Measurements from ENCODE around the gene CIRBP.

- TF ChIP-seq SP1 (IDR thresholded peaks at IDR 0.05): no peak
- TF ChIP-seq FOXM1 (IDR thresholded peaks at IDR 0.05; ENCODE audit: borderline replicate concordance): no peak
- TF ChIP-seq FOXA1 (IDR thresholded peaks at IDR 0.05): no peak
- TF ChIP-seq TARDBP (IDR thresholded peaks at IDR 0.05): no peak
- no peak for TF ChIP-seq SUZ12 (IDR thresholded peaks at IDR 0.05)
- TF ChIP-seq BHLHE40 (IDR thresholded peaks at IDR 0.05; ENCODE audit: borderline replicate concordance): no peak
- TF ChIP-seq HDGF (IDR thresholded peaks at IDR 0.05; ENCODE audit: borderline replicate concordance): no peak
- no peak for TF ChIP-seq NFRKB (IDR thresholded peaks at IDR 0.05)
- TF ChIP-seq ZNF384 (IDR thresholded peaks at IDR 0.05): no peak
- no peak for TF ChIP-seq ARNT (IDR thresholded peaks at IDR 0.05)
- no peak for TF ChIP-seq L3MBTL2 (conservative IDR thresholded peaks at IDR 0.05)
- TF ChIP-seq, protein P1, sequence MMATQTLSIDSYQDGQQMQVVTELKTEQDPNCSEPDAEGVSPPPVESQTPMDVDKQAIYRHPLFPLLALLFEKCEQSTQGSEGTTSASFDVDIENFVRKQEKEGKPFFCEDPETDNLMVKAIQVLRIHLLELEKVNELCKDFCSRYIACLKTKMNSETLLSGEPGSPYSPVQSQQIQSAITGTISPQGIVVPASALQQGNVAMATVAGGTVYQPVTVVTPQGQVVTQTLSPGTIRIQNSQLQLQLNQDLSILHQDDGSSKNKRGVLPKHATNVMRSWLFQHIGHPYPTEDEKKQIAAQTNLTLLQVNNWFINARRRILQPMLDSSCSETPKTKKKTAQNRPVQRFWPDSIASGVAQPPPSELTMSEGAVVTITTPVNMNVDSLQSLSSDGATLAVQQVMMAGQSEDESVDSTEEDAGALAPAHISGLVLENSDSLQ (IDR thresholded peaks at IDR 0.05): no peak
These were observed 27.6 kb downstream of the CIRBP start for GRCh38 chr19:1296575-1297271.

Data from HEK293T (cell line).